Nephron (organoid): ENCODE data around the gene PRKG1.

Source experiments
- H3K27ac Mint-ChIP-seq, 3 experiments: 2 replicates each; pipeline ENCODE4 v1.8.0; 2020; ENCODE audit warnings: mixed read lengths in 3 of 3, mild to moderate bottlenecking in 2 of 3, moderate library complexity in 1 of 3
- H3K27me3 Mint-ChIP-seq: 2 replicates; pipeline ENCODE4 v1.8.0; 2021; ENCODE audit warnings: low read depth, mild to moderate bottlenecking, moderate library complexity, mixed read lengths
- H3K36me3 Mint-ChIP-seq: 2 replicates; pipeline ENCODE4 v1.8.0; 2020; ENCODE audit warnings: low read depth, mixed read lengths
- H3K4me1 Mint-ChIP-seq: 2 replicates; pipeline ENCODE4 v1.8.0; 2020; ENCODE audit warnings: mixed read lengths
- H3K4me3 Mint-ChIP-seq, 3 experiments: 2 replicates each; pipeline ENCODE4 v1.8.0; 2020; ENCODE audit warnings: mild to moderate bottlenecking in 3 of 3, mixed read lengths in 3 of 3, moderate library complexity in 2 of 3
- H3K9me3 Mint-ChIP-seq: 2 replicates; pipeline ENCODE4 v1.8.0; 2020; ENCODE audit warnings: mixed read lengths
- CTCF ChIP-seq, 3 experiments: fragments of 200-600 bp; sonication (generic); IDR thresholded peaks; one replicate each; pipeline ENCODE4 v1.5.0; 2021; ENCODE audit warnings: antibody characterized with exemption in 3 of 3; ENCODE audit not compliant: unreplicated experiment in 3 of 3

PRKG1 gene

GRCh38 chr10:51321300-51321699, 247.0 kb downstream of the PRKG1 start:
- peaks cover 35% of the 10 kb centered on the region for H3K4me1 Mint-ChIP-seq
- H3K27ac Mint-ChIP-seq = peak overlapping the region in 1 of 3 experiments; percentile 4
- peaks cover 6% of the 10 kb centered on the region for H3K9me3 Mint-ChIP-seq
- no peaks in the 10 kb centered on the region for H3K27me3 Mint-ChIP-seq
- no peak for TF ChIP-seq CTCF (IDR thresholded peaks at IDR 0.05; ENCODE audit: unreplicated experiment in 3 of 3)
- no peak overlapping the region for H3K4me3 Mint-ChIP-seq
- peaks cover 3% of the 10 kb centered on the region for H3K36me3 Mint-ChIP-seq

- no peaks in the 10 kb centered on the region for H3K27me3 Mint-ChIP-seq
- peaks cover 3% of the 10 kb centered on the region for H3K36me3 Mint-ChIP-seq
- H3K4me1 Mint-ChIP-seq = peaks cover 35% of the 10 kb centered on the region
- no peak overlapping the region for H3K4me3 Mint-ChIP-seq
- no peak for TF ChIP-seq CTCF (IDR thresholded peaks at IDR 0.05; ENCODE audit: unreplicated experiment in 3 of 3)
- H3K27ac Mint-ChIP-seq = peak overlapping the region in 2 of 3 experiments; percentile 51 to 54
- H3K9me3 Mint-ChIP-seq = peaks cover 6% of the 10 kb centered on the region
Measured at GRCh38 chr10:51321980-51322379, 247.7 kb downstream of the PRKG1 start.

DNA sequence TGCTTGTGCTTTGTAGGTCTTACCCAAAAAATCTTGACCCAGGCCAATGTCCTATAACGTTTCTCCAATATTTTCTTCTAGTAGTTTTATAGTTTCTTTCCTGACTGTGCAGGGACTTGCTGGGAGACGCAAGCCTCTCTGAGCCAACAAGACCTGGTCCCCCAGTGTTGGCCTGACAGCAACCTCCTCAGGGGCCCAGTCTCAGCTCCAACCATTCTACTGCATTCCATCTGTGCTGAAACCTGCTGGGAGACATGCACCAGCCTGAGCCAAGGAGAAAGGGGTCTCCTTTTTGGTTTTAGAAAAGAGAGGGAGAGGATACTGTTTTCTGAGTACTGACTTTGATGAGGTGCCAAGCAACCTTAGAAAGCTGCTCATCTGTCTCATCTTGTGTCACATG, 251.4 kb downstream of the PRKG1 start:
- TF ChIP-seq CTCF (IDR thresholded peaks at IDR 0.05; ENCODE audit: unreplicated experiment in 3 of 3) = no peak
- H3K27me3 Mint-ChIP-seq = no peaks in the 10 kb centered on the region

GRCh38 chr10:51326174-51326573, 251.9 kb downstream of the PRKG1 start:
- Mint-ChIP-seq H3K4me1 (peaks cover 11% of the 10 kb centered on the region), H3K27ac (no peak overlapping the region), H3K36me3 (peaks cover 12% of the 10 kb centered on the region), H3K9me3 (peaks cover 25% of the 10 kb centered on the region), H3K4me3 (no peak overlapping the region), H3K27me3 (no peaks in the 10 kb centered on the region)
- no peak for TF ChIP-seq CTCF (IDR thresholded peaks at IDR 0.05; ENCODE audit: unreplicated experiment in 3 of 3)

More for the DNA sequence above, 251.4 kb downstream of the PRKG1 start:
- Mint-ChIP-seq H3K9me3 (peaks cover 25% of the 10 kb centered on the region), H3K27ac (no peak overlapping the region), H3K36me3 (peaks cover 12% of the 10 kb centered on the region), H3K4me3 (no peak overlapping the region), H3K4me1 (peaks cover 12% of the 10 kb centered on the region)

GRCh38 chr10:51327432-51327831, 253.1 kb downstream of the PRKG1 start:
- H3K4me1 Mint-ChIP-seq = no peaks in the 10 kb centered on the region
- no peaks in the 10 kb centered on the region for H3K27me3 Mint-ChIP-seq
- no peak for TF ChIP-seq CTCF (IDR thresholded peaks at IDR 0.05; ENCODE audit: unreplicated experiment in 3 of 3)

GRCh38 chr10:51340366-51340765, 266.1 kb downstream of the PRKG1 start:
- no peak overlapping the region for H3K27ac Mint-ChIP-seq
- no peaks in the 10 kb centered on the region for H3K27me3 Mint-ChIP-seq
- no peak for TF ChIP-seq CTCF (IDR thresholded peaks at IDR 0.05; ENCODE audit: unreplicated experiment in 3 of 3)
- H3K36me3 Mint-ChIP-seq = no peaks in the 10 kb centered on the region
- H3K9me3 Mint-ChIP-seq = peaks cover 7% of the 10 kb centered on the region
- peaks cover 11% of the 10 kb centered on the region for H3K4me1 Mint-ChIP-seq
- H3K4me3 Mint-ChIP-seq = no peak overlapping the region

More at GRCh38 chr10:51327432-51327831, 253.1 kb downstream of the PRKG1 start:
- Mint-ChIP-seq H3K27ac (no peak overlapping the region), H3K9me3 (peaks cover 25% of the 10 kb centered on the region), H3K36me3 (peaks cover 12% of the 10 kb centered on the region), H3K4me3 (no peak overlapping the region)
